ENCODE data around the gene DNAJC6. TPM values are rescaled to one million over a fixed set of nuclear protein-coding genes. Genes with fewer than 3 reads are reported as not detected.

The DNAJC6 gene
- total and polyA plus RNA-seq, 2 of the 13 experiments (the other 11 are each of a cell fraction or from before 2014, with no cell fraction given), result 1.0 to 1.6 TPM

- TF ChIP-seq ZNF143 (CRISPR knock-in tag; IDR thresholded peaks at IDR 0.05) (no peak), DMAP1 (CRISPR knock-in tag; IDR thresholded peaks at IDR 0.05) (no peak), ZNF563 (CRISPR knock-in tag; IDR thresholded peaks at IDR 0.05) (peak; percentile 99), ZNF841 (CRISPR knock-in tag; IDR thresholded peaks at IDR 0.05; ENCODE audit: borderline replicate concordance) (peak; percentile 58; the same call in 1 of the 2 replicates), ZSCAN5A (CRISPR knock-in tag; IDR thresholded peaks at IDR 0.05; ENCODE audit: borderline replicate concordance) (peak; percentile 86), ZNF275 (CRISPR knock-in tag; IDR thresholded peaks at IDR 0.05; ENCODE audit: borderline replicate concordance) (peak; percentile 73), ZNF850 (CRISPR knock-in tag; conservative IDR thresholded peaks at IDR 0.05) (no peak), ZNF432 (CRISPR knock-in tag; IDR thresholded peaks at IDR 0.05; ENCODE audit: borderline replicate concordance) (no peak), ZZZ3 (CRISPR knock-in tag; IDR thresholded peaks at IDR 0.05; ENCODE audit: borderline replicate concordance) (no peak), KLF9 (CRISPR knock-in tag; IDR thresholded peaks at IDR 0.05; ENCODE audit: low read depth) (peak; percentile 46; the same call in 1 of the 2 replicates), CHCHD3 (CRISPR knock-in tag; IDR thresholded peaks at IDR 0.05) (peak; percentile 92), HDAC1 (CRISPR knock-in tag; IDR thresholded peaks at IDR 0.05) (no peak), EHMT2 (IDR thresholded peaks at IDR 0.05; ENCODE audit: borderline replicate concordance, low read depth, low read length) (peak; percentile 89), ISX (CRISPR knock-in tag; conservative IDR thresholded peaks at IDR 0.05) (peak; percentile 92; the same call in 1 of the 2 replicates), ETV5 (CRISPR knock-in tag; IDR thresholded peaks at IDR 0.05; ENCODE audit: borderline replicate concordance) (peak; percentile 47; the same call in 1 of the 2 replicates), ZBTB3 (CRISPR knock-in tag; IDR thresholded peaks at IDR 0.05; ENCODE audit: borderline replicate concordance, low read depth) (0 out of 2 replicates have a peak, but pooled peaks have one; percentile 29), RBM39 (IDR thresholded peaks at IDR 0.05; ENCODE audit: low read depth, low read length, poor library complexity, severe bottlenecking) (no peak), EZH2 (conservative IDR thresholded peaks at IDR 0.05; ENCODE audit: low read depth, low read length) (no peak), THYN1 (CRISPR knock-in tag; IDR thresholded peaks at IDR 0.05; ENCODE audit: borderline replicate concordance, low read depth) (no peak), ZNF251 (CRISPR knock-in tag; IDR thresholded peaks at IDR 0.05) (0 out of 2 replicates have a peak, but pooled peaks have one; percentile 63), NFE2L1 (CRISPR knock-in tag; IDR thresholded peaks at IDR 0.05; ENCODE audit: borderline replicate concordance) (no peak), ZNF777 (CRISPR knock-in tag; IDR thresholded peaks at IDR 0.05) (peak; percentile 79), CCDC6 (CRISPR knock-in tag; IDR thresholded peaks at IDR 0.05) (peak; percentile 92), SMARCC2 (IDR thresholded peaks at IDR 0.05) (no peak), NONO (IDR thresholded peaks at IDR 0.05) (no peak), NONO (CRISPR knock-in tag; conservative IDR thresholded peaks at IDR 0.05) (no peak), ZNF660 (CRISPR knock-in tag; IDR thresholded peaks at IDR 0.05; ENCODE audit: borderline replicate concordance, low read depth) (0 out of 2 replicates have a peak, but pooled peaks have one; percentile 82), ZIK1 (CRISPR knock-in tag; IDR thresholded peaks at IDR 0.05; ENCODE audit: borderline replicate concordance, low read depth) (peak; percentile 87; the same call in 1 of the 2 replicates), NR1H2 (CRISPR knock-in tag; IDR thresholded peaks at IDR 0.05; ENCODE audit: borderline replicate concordance, low read depth) (no peak)
These were observed at the start of gene DNAJC6 (continued) for GRCh38 chr1:65309304-65310077.
